Measurements from ENCODE around the gene NRCAM. TPM values are rescaled to one million over a fixed set of nuclear protein-coding genes. Genes with fewer than 3 reads are reported as not detected.

NRCAM gene
- total RNA-seq, 2 donors from 2014 or later, result 17.9 to 28.2 TPM

GRCh38 chr7:108372618-108373017 is 83.6 kb downstream of the NRCAM start:
- Histone ChIP-seq H3K27ac (ENCODE audit: low read depth, low read length) (no peak overlapping the region), H3K9ac (ENCODE audit: extremely low read depth, low read length, poor library complexity, severe bottlenecking) (no peak overlapping the region), H3K27me3 (ENCODE audit: control insufficient read depth, insufficient read depth, low read length, poor library complexity, severe bottlenecking) (no peaks in the 10 kb centered on the region), H3K36me3 (ENCODE audit: control insufficient read depth, insufficient read depth, low read length) (no peaks in the 10 kb centered on the region), H3K4me1 (ENCODE audit: control insufficient read depth, insufficient read depth, low read length) (peaks cover 7% of the 10 kb centered on the region), H3K4me3 (ENCODE audit: low read length) (no peak overlapping the region), H3K9me3 (ENCODE audit: control insufficient read depth, low read length) (peaks cover 11% of the 10 kb centered on the region)
- no peak for DNase-seq
- H3K4me3 Mint-ChIP-seq, result no peak overlapping the region
- peaks cover 22% of the 10 kb centered on the region for H3K4me1 Mint-ChIP-seq
- no peak for TF ChIP-seq CTCF (conservative IDR thresholded peaks at IDR 0.05)
- no peaks in the 10 kb centered on the region for H3K27me3 Mint-ChIP-seq (ENCODE audit: insufficient read depth)
- peaks cover 3% of the 10 kb centered on the region for H3K36me3 Mint-ChIP-seq (ENCODE audit: low read depth)
- 90 to 98% methylated on average over 1 to 2 of the region's 2 CpGs for WGBS, 2 experiments (ENCODE audit: insufficient coverage in 1 of 2, insufficient read length in 1 of 2)
- no peak overlapping the region for H3K27ac Mint-ChIP-seq
- peaks cover 7% of the 10 kb centered on the region for H3K9me3 Mint-ChIP-seq

- H3K27me3 ChIP-seq (ENCODE audit: control insufficient read depth, insufficient read depth, low read length, poor library complexity, severe bottlenecking), result no peaks in the 10 kb centered on the region
- peaks cover 7% of the 10 kb centered on the region for H3K9me3 Mint-ChIP-seq
- WGBS, 2 experiments (ENCODE audit: insufficient coverage in 1 of 2, insufficient read length in 1 of 2), result 83 to 87% methylated on average over 1 to 2 of the region's 2 CpGs
- no peak overlapping the region for H3K4me3 ChIP-seq (ENCODE audit: low read length)
- H3K36me3 ChIP-seq (ENCODE audit: control insufficient read depth, insufficient read depth, low read length), result no peaks in the 10 kb centered on the region
- H3K27ac Mint-ChIP-seq, result no peak overlapping the region
- H3K27me3 Mint-ChIP-seq (ENCODE audit: insufficient read depth), result peaks cover 4% of the 10 kb centered on the region
- DNase-seq, result no peak
- peaks cover 11% of the 10 kb centered on the region for H3K9me3 ChIP-seq (ENCODE audit: control insufficient read depth, low read length)
- H3K4me1 Mint-ChIP-seq, result peaks cover 29% of the 10 kb centered on the region
- TF ChIP-seq CTCF (conservative IDR thresholded peaks at IDR 0.05), result no peak
- no peak overlapping the region for H3K9ac ChIP-seq (ENCODE audit: extremely low read depth, low read length, poor library complexity, severe bottlenecking)
- peaks cover 7% of the 10 kb centered on the region for H3K4me1 ChIP-seq (ENCODE audit: control insufficient read depth, insufficient read depth, low read length)
- no peak overlapping the region for H3K4me3 Mint-ChIP-seq
- no peak overlapping the region for H3K27ac ChIP-seq (ENCODE audit: low read depth, low read length)
- peaks cover 3% of the 10 kb centered on the region for H3K36me3 Mint-ChIP-seq (ENCODE audit: low read depth)
Measured at GRCh38 chr7:108370616-108371015, 85.6 kb downstream of the NRCAM start.

GRCh38 chr7:108368466-108368865 is 87.8 kb downstream of the NRCAM start:
- no peak for DNase-seq
- no peak for TF ChIP-seq CTCF (conservative IDR thresholded peaks at IDR 0.05)
- H3K9me3 ChIP-seq (ENCODE audit: control insufficient read depth, low read length), result peaks cover 14% of the 10 kb centered on the region
- H3K9me3 Mint-ChIP-seq, result peaks cover 10% of the 10 kb centered on the region
- peaks cover 7% of the 10 kb centered on the region for H3K4me1 ChIP-seq (ENCODE audit: control insufficient read depth, insufficient read depth, low read length)
- H3K4me1 Mint-ChIP-seq, result peaks cover 29% of the 10 kb centered on the region
- H3K9ac ChIP-seq (ENCODE audit: extremely low read depth, low read length, poor library complexity, severe bottlenecking), result no peak overlapping the region
- peaks cover 5% of the 10 kb centered on the region for H3K36me3 Mint-ChIP-seq (ENCODE audit: low read depth)
- H3K27me3 Mint-ChIP-seq (ENCODE audit: insufficient read depth), result peaks cover 4% of the 10 kb centered on the region
- no peak overlapping the region for H3K27ac ChIP-seq (ENCODE audit: low read depth, low read length)
- H3K27me3 ChIP-seq (ENCODE audit: control insufficient read depth, insufficient read depth, low read length, poor library complexity, severe bottlenecking), result no peaks in the 10 kb centered on the region
- H3K36me3 ChIP-seq (ENCODE audit: control insufficient read depth, insufficient read depth, low read length), result no peaks in the 10 kb centered on the region
- no peak overlapping the region for H3K4me3 ChIP-seq (ENCODE audit: low read length)
- H3K27ac Mint-ChIP-seq, result peak overlapping the region; percentile 6
- WGBS, 2 experiments (ENCODE audit: insufficient coverage in 1 of 2, insufficient read length in 1 of 2), result 93 to 100% methylated on average over 2 to 5 of the region's 5 CpGs
- no peak overlapping the region for H3K4me3 Mint-ChIP-seq
